HG03469 (cell line): ENCODE data around the gene MDP1.
"Not testable (repeated sequence)": the region's sequence is repeated elsewhere in the genome, so short reads cannot be mapped to it uniquely, and the experiment has no call there.

ENCODE experiments used
- ATAC-seq: cut with Tn5 transposase; IDR thresholded peaks from one replicate; pipeline ENCODE4 v1.9.1; 2021; ENCODE audit warnings: mild to moderate bottlenecking, moderate library complexity, moderate number of reproducible peaks; ENCODE audit not compliant: unreplicated experiment

MDP1 gene

GRCh38 chr14:24251880-24252288 is 36.0 kb upstream of the MDP1 start:
- ATAC-seq, result no peak

GRCh38 chr14:24250354-24250753 is 34.5 kb upstream of the MDP1 start:
- no peak for ATAC-seq

GRCh38 chr14:24249230-24250021 is 33.6 kb upstream of the MDP1 start:
- no peak for ATAC-seq

GRCh38 chr14:24247422-24247821 is 31.6 kb upstream of the MDP1 start:
- no peak for ATAC-seq

- no peak for ATAC-seq
Observed at GRCh38 chr14:24246765-24247212, 30.9 kb upstream of the MDP1 start.

GRCh38 chr14:24245350-24245749 is 29.5 kb upstream of the MDP1 start:
- not testable (repeated sequence) for ATAC-seq

- ATAC-seq, result no peak
Observed at GRCh38 chr14:24243336-24243836, 27.5 kb upstream of the MDP1 start.

GRCh38 chr14:24241829-24242443 is 26.1 kb upstream of the MDP1 start:
- ATAC-seq, result peak; percentile 56

- no peak for ATAC-seq
Observed at GRCh38 chr14:24240110-24240918, 24.4 kb upstream of the MDP1 start.

GRCh38 chr14:24238527-24239037 is 22.7 kb upstream of the MDP1 start:
- no peak for ATAC-seq

GRCh38 chr14:24238123-24238522 is 22.3 kb upstream of the MDP1 start:
- ATAC-seq, result no peak

GRCh38 chr14:24237463-24237955 is 21.6 kb upstream of the MDP1 start:
- no peak for ATAC-seq

- ATAC-seq, result no peak
Observed at GRCh38 chr14:24236689-24237462, 21.0 kb upstream of the MDP1 start.

GRCh38 chr14:24235804-24236688 is 20.2 kb upstream of the MDP1 start:
- ATAC-seq, result no peak

- ATAC-seq, result no peak
Observed at GRCh38 chr14:24234095-24235005, 18.5 kb upstream of the MDP1 start.

- no peak for ATAC-seq
Observed at GRCh38 chr14:24233538-24233866, 17.6 kb upstream of the MDP1 start.

- peak; percentile 29 for ATAC-seq
Observed at GRCh38 chr14:24232645-24233537, 17.0 kb upstream of the MDP1 start, which contains the start of gene GMPR2. Gene GMPR2, plus strand, starts transcription at chr14:24232929. Its CDS starts 325 bp downstream, at chr14:24233254.
